ENCODE data around the gene ITM2C.

Gene ITM2C

GRCh38 chr2:230893841-230894781 lies 29.4 kb downstream of the ITM2C start:
- no peak for DNase-seq

GRCh38 chr2:230895536-230896345 lies 31.0 kb downstream of the ITM2C start:
- no peak for DNase-seq

- DNase-seq = no peak
Observed at GRCh38 chr2:230896346-230897115, 31.8 kb downstream of the ITM2C start.

- no peak for DNase-seq
Observed at GRCh38 chr2:230898016-230898712, 33.4 kb downstream of the ITM2C start.

- no peak for DNase-seq
Observed at GRCh38 chr2:230898713-230899091, 34.0 kb downstream of the ITM2C start.

GRCh38 chr2:230899287-230899686 lies 34.5 kb downstream of the ITM2C start:
- DNase-seq = no peak

- DNase-seq = no peak
Observed at GRCh38 chr2:230899786-230900185, 35.0 kb downstream of the ITM2C start.

GRCh38 chr2:230900336-230900995 lies 35.7 kb downstream of the ITM2C start:
- DNase-seq = no peak

- DNase-seq = no peak
Observed at GRCh38 chr2:230901006-230901405, 36.3 kb downstream of the ITM2C start.

GRCh38 chr2:230902180-230902899 lies 37.6 kb downstream of the ITM2C start:
- peak; percentile 57 for DNase-seq

GRCh38 chr2:230903231-230904150 lies 38.7 kb downstream of the ITM2C start:
- DNase-seq = no peak

GRCh38 chr2:230904856-230905447 lies 40.2 kb downstream of the ITM2C start:
- no peak for DNase-seq

- no peak for DNase-seq
Observed at GRCh38 chr2:230905448-230906421, 41.0 kb downstream of the ITM2C start.

GRCh38 chr2:230906471-230907230 lies 41.9 kb downstream of the ITM2C start:
- DNase-seq = no peak

- no peak for DNase-seq
Observed at GRCh38 chr2:230907361-230908091, 42.8 kb downstream of the ITM2C start.

- DNase-seq = no peak
Observed at GRCh38 chr2:230908092-230908594, 43.4 kb downstream of the ITM2C start.
